ENCODE measurements around the gene TEPSIN. TPM values are rescaled to one million over a fixed set of nuclear protein-coding genes. Genes with fewer than 3 reads are reported as not detected.

TEPSIN gene
- total RNA-seq, result 13.1 TPM

- ATAC-seq, result peak; percentile 94
Measured at GRCh38 chr17:81238815-81239713, at the start of gene TEPSIN, which contains the start of gene NDUFAF8. TEPSIN (minus strand) TSS chr17:81239055; CDS start chr17:81239033, 22 bp downstream. NDUFAF8 (plus strand) TSS chr17:81239318; CDS start chr17:81239364, 46 bp downstream.

DNA sequence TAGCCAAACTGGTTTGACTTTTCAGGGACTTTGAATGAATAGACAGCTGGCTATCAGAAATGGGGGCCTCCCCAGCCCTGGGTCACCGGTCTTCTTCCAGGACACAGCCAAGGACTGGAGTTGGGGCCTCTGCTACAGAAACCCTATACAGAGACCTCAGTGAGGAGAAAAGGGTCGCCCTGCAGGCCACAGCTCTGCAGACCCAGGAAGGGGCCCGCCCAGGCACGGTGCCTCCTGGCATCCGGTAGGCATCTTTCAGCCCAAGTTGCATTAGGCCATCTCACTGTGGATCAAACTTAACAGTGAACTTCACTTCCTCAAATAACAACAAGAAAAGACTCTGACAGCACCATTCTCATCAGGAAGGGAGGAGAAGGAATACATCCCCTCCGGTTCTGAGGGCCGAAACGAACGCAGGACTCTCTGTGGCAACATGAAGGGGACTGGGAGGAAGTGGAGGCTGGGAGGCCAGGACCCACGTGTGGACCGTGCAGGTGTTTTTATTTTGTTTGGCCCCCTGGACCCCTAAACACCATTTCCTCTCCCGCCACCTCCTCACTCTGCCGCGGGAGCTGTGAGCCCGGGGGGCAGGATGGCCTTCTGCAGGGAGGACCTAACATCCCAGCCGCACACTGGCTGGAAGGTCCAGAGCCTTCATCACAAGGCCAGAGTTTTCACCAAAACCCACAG is 49.0 kb upstream of the TEPSIN start:
- ATAC-seq, result no peak

DNA sequence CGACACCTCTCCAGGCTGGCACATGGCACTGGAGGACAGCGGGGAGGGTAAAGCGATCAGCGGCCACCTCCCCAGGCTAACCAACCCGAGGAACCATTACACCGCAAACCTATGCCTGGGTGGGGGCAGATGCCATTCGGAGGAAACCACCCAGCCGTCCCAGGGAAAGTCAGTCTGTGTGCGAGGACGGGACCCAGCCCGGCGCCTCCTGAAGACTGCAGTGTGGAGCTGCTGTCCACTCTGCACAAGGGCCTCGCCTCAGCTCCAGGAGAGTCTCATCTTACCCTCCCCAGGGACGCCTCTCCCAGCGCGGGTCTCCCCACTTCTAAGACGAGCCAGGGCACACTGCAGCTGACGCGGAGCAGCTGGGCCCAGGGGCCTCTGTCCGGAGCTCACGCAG is 48.3 kb upstream of the TEPSIN start:
- ATAC-seq, result no peak

GRCh38 chr17:81286491-81287145 is 47.8 kb upstream of the TEPSIN start:
- no peak for ATAC-seq

DNA sequence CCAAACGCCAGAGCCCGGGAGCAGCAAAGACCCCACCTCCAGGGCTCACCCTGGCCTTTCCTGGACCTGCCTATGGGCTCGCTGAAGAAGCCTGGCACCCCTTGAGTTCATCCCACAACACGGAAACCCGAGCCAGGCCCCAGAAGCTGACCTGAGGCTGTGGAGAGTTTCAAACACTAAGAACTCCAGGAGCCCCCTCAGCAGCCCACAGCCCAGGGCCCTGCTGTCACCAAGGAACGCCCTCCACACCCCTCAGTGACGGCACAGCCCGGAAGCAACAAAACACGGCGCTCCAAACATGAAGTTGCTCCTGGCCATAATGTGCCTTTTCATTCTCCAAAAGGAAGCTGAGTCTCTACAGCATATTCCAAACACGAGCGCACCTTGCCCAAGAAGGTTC is 47.0 kb upstream of the TEPSIN start:
- ATAC-seq, result no peak

DNA sequence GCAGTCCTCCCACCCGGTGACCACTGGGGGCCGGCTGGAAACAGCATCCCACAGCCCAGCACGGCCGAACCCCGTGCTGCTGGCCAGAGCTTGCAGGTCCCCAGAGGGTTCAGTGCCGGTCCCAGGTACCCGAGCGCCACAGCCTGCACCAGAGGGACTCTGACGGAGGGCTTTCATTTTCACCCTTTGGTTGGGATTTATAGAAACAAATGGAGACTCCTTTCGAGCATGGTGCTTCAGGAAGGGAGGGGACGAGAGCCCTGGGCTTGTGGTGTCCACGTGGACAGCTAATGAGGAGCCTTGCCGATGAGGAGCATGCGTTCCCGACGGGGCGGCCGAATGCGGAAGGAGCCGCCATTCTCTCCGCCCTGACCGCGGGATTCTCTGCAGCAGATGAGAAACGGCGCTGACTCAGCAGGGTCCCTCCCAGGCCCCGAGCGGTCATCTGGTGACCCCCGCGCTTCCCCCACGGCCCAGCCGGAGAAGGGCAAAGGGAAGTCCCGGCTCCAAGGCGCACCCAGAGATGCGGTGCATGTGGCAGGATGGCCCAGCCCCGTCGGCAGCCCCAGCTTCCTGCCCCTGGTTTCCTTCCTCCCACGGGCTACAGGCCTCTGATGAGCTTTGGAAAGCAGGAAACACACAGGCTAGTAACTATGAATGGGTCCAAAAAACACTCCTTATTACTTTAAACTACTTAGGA is 46.5 kb upstream of the TEPSIN start:
- ATAC-seq, result peak; percentile 53

- ATAC-seq, result no peak
Measured at GRCh38 chr17:81282876-81283275, 44.0 kb upstream of the TEPSIN start.

GRCh38 chr17:81282141-81282540 is 43.3 kb upstream of the TEPSIN start:
- ATAC-seq, result no peak

DNA sequence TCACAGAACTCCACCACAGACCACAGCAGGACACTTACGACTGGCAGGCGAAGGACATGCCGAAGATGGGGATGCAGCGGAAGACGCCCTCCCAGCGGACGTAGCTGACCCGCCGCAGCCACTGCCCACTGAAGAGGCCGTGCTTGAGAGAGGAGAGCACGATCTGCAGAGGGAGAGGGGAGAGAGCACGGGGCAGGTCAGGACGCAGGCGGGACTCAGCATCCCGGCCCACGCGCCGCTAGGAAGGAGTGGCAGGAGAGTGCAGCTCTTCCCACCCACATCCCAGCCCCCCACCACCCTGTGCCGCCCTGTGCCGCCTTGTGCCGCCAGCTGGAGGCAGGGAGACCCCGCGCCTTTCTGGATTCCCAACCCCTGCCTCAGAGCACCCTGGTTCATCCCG is 41.7 kb upstream of the TEPSIN start:
- no peak for ATAC-seq

DNA sequence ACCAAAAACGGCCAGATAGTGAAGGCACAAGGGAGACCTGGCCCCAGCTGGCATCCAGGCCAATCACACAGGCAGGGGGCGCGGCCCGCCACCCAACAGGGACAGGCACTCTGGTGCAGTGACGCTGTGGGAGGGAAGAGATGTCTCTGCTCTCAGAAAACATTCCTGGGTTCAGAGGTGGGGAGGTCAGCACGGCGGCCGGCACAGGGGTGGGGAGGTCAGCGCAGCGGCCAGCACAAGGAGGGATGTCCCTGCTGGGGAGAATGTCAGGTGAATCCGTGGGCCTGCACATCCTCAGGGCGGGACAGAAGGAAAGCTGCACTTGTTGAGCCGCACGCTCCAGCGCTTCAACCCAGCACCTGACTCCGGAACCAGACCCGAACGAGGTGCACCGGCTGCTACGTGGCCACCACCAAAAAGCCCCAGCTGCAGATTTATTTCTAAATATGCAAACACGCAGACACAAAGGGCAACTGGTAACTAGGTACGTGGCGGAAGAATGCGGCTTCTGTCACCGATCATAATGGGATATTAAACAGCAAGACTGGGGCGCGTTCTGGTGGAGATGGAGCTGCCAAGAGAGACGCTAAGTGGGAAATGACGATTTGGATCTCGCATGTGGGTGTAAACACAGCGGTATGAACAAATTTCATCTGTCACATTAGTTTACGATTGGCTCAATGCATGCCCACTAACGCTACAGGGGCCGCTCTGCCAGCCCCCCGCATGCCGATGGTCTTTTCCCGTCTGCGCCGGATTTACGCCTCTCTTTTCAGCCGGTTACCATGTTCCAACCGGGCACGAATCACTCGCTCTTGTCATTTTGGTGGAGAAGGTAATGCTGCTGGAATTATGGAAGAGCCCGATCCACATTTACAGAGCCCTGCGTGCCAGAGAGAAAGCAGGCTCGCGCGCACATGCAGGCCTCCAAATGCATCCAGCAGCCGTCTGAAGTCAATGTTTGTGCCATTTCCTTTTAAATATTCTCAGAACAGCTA is 40.7 kb upstream of the TEPSIN start:
- ATAC-seq, result no peak

DNA sequence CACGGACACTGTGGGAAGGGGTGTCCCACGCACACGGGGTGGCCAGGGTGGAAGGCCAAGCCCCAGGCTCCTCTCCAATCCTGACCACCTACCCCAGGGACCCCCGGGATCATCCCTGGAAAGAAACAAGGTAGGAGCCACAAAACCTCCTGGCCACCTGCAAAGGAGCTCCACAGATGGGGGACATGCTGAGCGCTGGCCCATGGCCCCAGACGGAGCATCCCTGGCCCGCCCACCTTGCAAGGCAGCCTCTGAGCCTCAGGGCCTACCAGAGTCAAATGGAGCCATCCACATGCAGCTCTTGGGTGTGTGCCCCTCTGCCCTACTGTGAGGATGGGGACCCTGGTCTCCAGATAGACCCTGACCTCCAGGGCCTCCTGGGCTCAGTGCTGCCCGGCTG is 40.0 kb upstream of the TEPSIN start:
- no peak for ATAC-seq

- no peak for ATAC-seq
Measured at GRCh38 chr17:81277946-81278693, 39.3 kb upstream of the TEPSIN start.

GRCh38 chr17:81277421-81277820 is 38.6 kb upstream of the TEPSIN start:
- peak; percentile 57 for ATAC-seq

DNA sequence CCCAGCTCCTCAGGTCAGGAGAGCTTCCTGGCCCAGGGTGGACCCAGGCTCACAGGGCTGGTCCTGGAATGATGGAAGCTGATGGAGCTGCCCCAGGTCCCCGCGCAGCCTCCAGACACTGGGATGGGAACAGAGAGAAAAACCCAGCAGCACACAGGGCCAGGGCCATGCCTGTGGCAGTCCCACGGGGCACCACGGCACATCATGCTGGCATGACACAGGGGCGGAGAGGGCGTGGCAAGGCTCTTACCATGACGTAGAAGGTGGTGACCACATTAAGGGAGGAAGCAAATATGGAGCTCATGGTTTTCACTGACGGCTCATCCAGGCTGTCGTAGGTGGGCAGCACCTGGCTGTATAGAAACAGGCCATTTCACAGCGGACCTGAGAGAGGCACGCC is 37.9 kb upstream of the TEPSIN start:
- ATAC-seq, result peak; percentile 38

DNA sequence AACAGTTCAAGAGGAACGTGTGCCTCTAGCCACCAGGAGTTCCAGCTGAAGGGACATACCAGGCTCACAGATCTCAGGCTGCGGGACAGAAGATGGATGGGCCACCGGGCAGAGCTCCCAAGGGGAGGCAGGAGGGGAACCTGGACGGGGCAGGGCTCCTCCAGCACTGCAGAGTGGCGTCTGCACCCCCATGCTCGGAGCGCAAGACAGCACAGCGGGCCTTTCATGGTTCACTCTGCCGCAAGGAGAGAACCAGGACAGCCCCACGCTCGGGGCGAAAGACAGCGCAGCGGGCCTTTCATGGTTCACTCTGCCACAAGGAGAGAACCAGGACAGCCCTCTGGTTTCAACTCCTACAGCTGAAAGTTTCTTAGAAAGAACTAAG is 35.6 kb upstream of the TEPSIN start:
- ATAC-seq, result no peak

DNA sequence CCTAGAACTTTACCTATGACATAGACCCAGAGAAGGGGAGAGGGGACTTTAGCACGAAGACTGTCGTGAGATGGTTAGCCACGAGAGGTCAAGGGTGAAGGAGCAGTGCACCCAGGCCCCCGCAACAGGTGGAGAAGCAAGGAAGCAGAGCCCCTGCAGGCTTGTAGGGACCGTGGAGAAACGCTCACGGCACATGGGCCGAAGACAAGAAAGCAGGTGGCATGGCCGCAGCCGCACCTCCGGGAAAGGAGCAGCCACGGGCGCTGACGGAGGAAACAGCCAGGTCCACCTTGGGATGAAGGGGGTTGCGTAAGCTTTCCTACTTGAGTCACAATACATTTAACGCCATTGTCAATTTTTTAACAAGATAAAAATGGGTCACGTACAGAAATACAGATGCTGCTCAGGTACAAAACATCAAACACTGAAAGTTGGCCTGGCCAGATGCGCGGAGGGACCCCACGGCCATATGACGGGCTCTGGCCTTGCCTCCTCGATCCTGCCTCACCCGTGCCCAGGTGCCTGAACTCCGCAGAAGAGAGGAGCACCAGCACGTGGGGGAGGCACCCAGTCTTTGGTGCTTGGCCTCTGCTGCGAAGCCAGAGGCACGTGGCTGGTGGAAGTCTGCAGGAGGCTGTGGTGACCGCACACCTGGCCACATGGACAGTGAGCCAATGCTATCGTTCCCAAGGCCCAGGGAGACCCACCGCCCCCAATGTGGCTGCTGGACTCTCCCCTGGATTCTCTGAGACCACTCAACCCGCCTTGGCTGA is 35.0 kb upstream of the TEPSIN start:
- ATAC-seq, result no peak

GRCh38 chr17:81272616-81273015 is 33.8 kb upstream of the TEPSIN start:
- ATAC-seq, result no peak

GRCh38 chr17:81271226-81271625 is 32.4 kb upstream of the TEPSIN start:
- ATAC-seq, result no peak

- ATAC-seq, result no peak
Measured at GRCh38 chr17:81270279-81270678, 31.4 kb upstream of the TEPSIN start.

Data from esophagus mucosa (tissue), 1 donor.